Activated naive CD4-positive, alpha-beta T cell treated with anti-CD3 and anti-CD28 coated beads for 36 hours (primary cell): Measurements from ENCODE around the gene RERE. TPM values are rescaled to one million over a fixed set of nuclear protein-coding genes. Genes with fewer than 3 reads are reported as not detected.

Experiments used
- CTCF ChIA-PET: fragments of 350-600 bp; sonication (Branson Sonifier 250); formaldehyde crosslinking; loops from one replicate; lab custom pipeline; 2021; ENCODE audit warnings: antibody characterized with exemption; lab: Charles Lee
- DNase-seq: peaks from one replicate; pipeline ENCODE4 v3.0.0-alpha.2; 2020
- H3K27ac Mint-ChIP-seq: one replicate; pipeline ENCODE4 v1.8.0; 2021; ENCODE audit warnings: mild to moderate bottlenecking, mixed read lengths
- H3K27me3 Mint-ChIP-seq: one replicate; pipeline ENCODE4 v1.8.0; 2021; ENCODE audit warnings: low read depth, mixed read lengths
- H3K36me3 Mint-ChIP-seq: one replicate; pipeline ENCODE4 v1.8.0; 2021; ENCODE audit warnings: low read depth, mixed read lengths
- H3K4me1 Mint-ChIP-seq: one replicate; pipeline ENCODE4 v1.8.0; 2021; ENCODE audit warnings: low read depth, mixed read lengths
- H3K4me3 Mint-ChIP-seq: one replicate; pipeline ENCODE4 v1.8.0; 2021; ENCODE audit warnings: mild to moderate bottlenecking, moderate library complexity, mixed read lengths
- H3K9me3 Mint-ChIP-seq: one replicate; pipeline ENCODE4 v1.8.0; 2021; ENCODE audit warnings: mixed read lengths
- intact Hi-C: fragments of 100-400 bp; cut with micrococcal nuclease; formaldehyde crosslinking; loops from one replicate; pipeline ENCODE4 v1.15.1; 2023
- total RNA-seq, 2 experiments: library from RNA; stranded (reverse); gene quantifications; one replicate each; pipeline ENCODE4 v1.2.3, GENCODE V29; 2021

RERE gene
- 10 to 100 TPM; 46.4 to 47.6 TPM for total RNA-seq

DNA sequence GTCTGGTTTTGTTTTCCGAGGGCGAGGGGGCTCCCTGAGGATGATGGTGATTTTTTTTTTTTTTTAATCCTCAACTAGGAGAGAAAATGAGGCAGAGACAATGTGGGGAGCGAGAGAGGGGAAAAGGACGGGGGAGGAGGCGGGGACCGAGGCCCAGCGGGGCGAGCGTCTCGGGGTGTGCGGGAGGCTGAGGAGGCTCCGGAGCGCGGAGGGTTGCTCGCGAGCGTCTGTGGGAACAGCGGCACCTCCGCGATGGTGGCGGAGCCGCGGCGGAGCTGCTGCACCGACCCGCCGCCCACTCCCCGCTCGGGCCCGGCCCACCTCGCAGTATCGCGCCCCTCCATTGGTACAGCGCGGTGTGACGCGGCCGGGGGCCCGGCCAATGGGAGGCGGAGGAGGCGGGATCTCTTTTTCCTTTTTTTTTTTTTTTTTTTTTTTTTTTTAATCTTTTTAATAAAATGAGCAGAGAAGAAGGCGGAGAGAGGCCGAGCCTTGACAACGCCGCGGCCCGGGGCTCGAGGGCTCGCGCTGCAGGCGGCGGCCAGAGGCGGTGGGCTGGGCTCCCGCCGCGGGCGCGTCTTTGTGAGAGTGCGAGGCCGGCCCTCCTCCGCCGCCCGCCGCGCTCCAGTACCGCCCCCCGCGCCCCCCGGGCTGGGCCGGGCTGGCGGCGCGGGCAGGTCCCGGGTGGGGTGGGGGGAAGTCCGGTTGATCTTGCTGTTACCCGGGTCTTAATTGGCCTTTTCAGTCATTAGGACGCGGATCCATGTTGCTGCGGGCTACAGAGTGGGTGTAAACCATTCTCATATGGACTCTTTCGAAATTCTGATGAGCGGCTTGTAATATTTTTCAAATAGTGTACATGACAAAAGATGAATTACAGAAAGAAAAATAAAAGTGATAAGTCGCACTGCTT, at the start of gene RERE:
RERE (minus strand) TSS at position 229 of the 913 bp plus-strand sequence.
- no peaks in the 10 kb centered on the region for H3K9me3 Mint-ChIP-seq
- H3K4me3 Mint-ChIP-seq = peak within 1 kb of the TSS; percentile 86
- peak; percentile 94 for DNase-seq
- no peaks in the 10 kb centered on the region for H3K27me3 Mint-ChIP-seq
- peak within 1 kb of the TSS; percentile 93 for H3K27ac Mint-ChIP-seq
- H3K4me1 Mint-ChIP-seq = peaks cover 45% of the 10 kb centered on the region
- CTCF ChIA-PET = no interaction called here
- intact Hi-C loops = loop anchor here (5.0 to 10.0 kb wide), 5 partner anchors 155 to 1033 kb away; partner anchors contain the start of genes GPR157 and PER3
- peaks cover 6% of the 10 kb centered on the region for H3K36me3 Mint-ChIP-seq

DNA sequence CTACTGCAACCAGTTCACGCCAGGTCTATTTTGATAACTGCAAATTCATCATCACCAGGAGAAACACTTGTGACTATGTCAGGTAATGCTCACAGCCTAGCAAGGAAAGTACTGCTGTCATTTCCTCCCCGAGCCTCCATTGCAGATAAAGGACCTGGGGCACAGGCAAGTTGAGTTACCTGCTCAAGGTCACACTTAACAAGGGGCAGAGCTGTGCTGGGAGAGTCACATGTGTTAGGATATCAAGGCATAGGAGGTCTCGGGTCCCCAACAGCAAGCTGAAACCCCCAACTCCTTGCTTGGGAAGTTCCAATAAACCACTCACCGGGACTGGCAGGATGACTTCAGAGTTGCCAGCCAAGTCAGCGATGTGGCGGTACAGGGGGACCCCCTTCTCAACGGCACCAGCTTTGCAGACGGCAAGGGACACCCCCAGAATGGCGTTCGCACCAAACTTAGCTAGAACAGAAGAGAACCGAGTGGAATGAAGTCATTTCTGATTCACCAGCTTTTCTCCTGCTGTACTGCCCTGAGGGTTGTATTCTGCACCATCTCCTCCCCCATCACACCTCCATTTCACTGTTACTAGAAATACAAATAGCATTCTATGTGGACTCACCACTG, 49.5 kb upstream of the RERE start:
- peaks cover 73% of the 10 kb centered on the region for H3K4me1 Mint-ChIP-seq
- DNase-seq = peak; percentile 87

DNA sequence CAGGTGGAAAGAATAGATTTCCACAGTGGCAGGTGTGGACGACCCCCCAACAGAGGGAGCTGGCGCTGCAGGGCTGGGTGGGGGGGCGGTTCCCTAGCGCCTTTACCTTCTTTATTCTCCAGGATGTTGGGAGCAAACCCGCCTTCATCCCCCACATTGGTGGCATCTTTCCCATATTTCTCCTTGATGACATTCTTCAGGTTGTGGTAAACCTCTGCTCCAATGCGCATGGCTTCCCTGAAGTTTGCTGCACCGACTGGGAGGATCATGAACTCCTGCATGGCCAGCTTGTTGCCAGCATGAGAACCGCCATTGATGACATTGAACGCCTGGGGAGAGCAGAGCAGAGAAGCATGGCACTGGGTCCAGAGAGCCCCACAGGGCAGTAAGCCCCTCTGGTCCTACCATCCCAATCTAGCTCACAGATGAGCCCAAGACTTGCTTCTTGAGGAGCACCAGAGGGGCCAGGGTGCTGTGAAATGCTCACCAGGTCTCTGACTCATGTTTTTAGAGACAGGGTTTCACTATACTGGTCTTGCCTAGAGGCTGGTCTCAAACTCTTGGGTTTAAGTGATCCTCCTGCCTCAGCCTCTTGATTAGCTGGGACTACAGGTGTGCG, 48.8 kb upstream of the RERE start:
- no peaks in the 10 kb centered on the region for H3K27me3 Mint-ChIP-seq
- H3K9me3 Mint-ChIP-seq = no peaks in the 10 kb centered on the region
- H3K36me3 Mint-ChIP-seq = peaks cover 88% of the 10 kb centered on the region
- DNase-seq = no peak
- intact Hi-C loops = loop anchor here (1.0 kb wide), 1 partner anchor 9 kb away; no protein-coding TSS in a partner anchor
- H3K4me3 Mint-ChIP-seq = no peak overlapping the region
- CTCF ChIA-PET = interaction anchor here (1.3 to 10.9 kb wide), 2 partner anchors 10 to 17 kb away, joined by 5 to 101 read pairs; no protein-coding TSS in a partner anchor
- peak overlapping the region; percentile 96 for H3K27ac Mint-ChIP-seq
- peaks cover 67% of the 10 kb centered on the region for H3K4me1 Mint-ChIP-seq

More for the DNA sequence above, 49.5 kb upstream of the RERE start:
- Mint-ChIP-seq H3K27me3 (no peaks in the 10 kb centered on the region), H3K36me3 (peaks cover 89% of the 10 kb centered on the region), H3K27ac (peak overlapping the region; percentile 96), H3K4me3 (no peak overlapping the region), H3K9me3 (no peaks in the 10 kb centered on the region)
- intact Hi-C loops = loop anchor here (1.0 kb wide), 3 partner anchors 8 to 33 kb away; partner anchors contain the start of gene ENO1
- CTCF ChIA-PET = interaction anchor here (0.6 to 10.9 kb wide), 3 partner anchors 10 to 150 kb away, joined by 4 to 101 read pairs (median 5); no protein-coding TSS in a partner anchor

DNA sequence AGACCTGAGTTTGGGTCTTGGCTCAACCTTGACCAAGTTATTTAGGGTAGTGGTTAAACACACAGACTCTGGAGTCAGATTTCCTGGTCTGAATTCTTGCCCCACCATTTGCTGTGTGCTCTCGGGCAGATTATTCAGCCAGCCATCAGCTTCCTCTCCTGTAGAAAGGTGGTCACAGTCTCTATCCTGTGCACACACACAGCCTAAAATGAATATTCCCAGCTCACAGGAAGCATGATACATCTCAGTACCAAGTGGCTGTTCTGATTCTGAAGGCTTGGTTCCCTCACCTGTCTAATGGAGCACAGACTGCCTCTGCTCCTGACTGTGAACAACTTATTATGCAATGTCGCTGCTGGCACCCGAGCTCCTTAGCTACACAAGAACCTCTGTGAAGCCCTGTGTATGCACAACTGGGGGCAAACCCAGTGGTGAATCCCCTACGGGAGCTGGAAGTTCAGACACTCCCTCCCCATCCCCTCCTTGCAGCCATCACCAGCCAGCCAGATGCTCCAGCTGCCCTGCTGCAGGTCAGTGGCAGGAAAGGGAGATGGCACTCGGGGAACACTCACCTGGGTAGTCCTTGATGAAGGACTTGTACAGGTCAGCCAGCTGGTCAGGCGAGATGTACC, 47.4 kb upstream of the RERE start:
- Mint-ChIP-seq H3K4me3 (no peak overlapping the region), H3K27ac (peak overlapping the region; percentile 68), H3K36me3 (peaks cover 85% of the 10 kb centered on the region), H3K27me3 (no peaks in the 10 kb centered on the region), H3K9me3 (no peaks in the 10 kb centered on the region), H3K4me1 (peaks cover 57% of the 10 kb centered on the region)
- intact Hi-C loops = no loop called here
- CTCF ChIA-PET = interaction anchor here (10.9 kb wide), 1 partner anchor 15 kb away, joined by 101 read pairs; no protein-coding TSS in a partner anchor
- DNase-seq = no peak

DNA sequence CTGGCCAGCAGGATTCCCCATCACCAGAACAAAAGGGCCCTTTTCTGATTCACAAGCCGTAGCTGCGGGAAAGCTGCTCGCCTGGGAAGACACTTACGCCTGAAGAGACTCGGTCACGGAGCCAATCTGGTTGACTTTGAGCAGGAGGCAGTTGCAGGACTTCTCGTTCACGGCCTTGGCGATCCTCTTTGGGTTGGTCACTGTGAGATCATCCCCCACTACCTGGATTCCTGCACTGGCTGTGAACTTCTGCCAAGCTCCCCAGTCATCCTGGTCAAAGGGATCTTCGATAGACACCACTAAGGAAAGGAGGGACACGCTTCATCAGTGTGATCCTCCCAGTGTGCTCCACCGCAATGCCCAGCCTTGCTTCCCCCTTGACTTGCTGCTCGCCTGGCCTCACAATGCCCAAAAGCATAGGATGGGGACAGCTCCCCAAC, 46.4 kb upstream of the RERE start:
- no peak overlapping the region for H3K4me3 Mint-ChIP-seq
- CTCF ChIA-PET = interaction anchor here (1.1 to 10.9 kb wide), 3 partner anchors 14 to 44 kb away, joined by 3 to 101 read pairs (median 4); no protein-coding TSS in a partner anchor
- peaks cover 50% of the 10 kb centered on the region for H3K4me1 Mint-ChIP-seq
- DNase-seq = no peak
- intact Hi-C loops = no loop called here
- peak overlapping the region; percentile 63 for H3K27ac Mint-ChIP-seq
- no peaks in the 10 kb centered on the region for H3K9me3 Mint-ChIP-seq
- H3K36me3 Mint-ChIP-seq = peaks cover 81% of the 10 kb centered on the region
- H3K27me3 Mint-ChIP-seq = no peaks in the 10 kb centered on the region

DNA sequence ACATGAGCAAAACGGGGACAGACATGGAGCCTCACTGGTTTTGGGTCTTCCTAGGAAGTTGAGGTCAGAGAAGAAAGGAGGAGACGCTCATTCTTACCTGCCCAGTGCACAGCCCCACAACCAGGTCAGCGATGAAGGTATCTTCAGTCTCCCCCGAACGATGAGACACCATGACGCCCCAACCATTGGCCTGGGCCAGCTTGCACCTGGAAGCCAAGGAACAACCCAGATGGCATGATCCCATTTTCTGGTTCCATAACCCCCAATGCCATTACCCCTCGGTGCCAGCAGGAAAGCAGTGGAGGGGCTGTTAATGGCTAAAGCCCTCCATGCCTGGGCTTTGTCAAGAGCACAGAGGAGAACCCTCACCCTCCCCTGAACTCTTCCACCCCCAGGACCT, 45.7 kb upstream of the RERE start:
- no peaks in the 10 kb centered on the region for H3K9me3 Mint-ChIP-seq
- intact Hi-C loops = no loop called here
- H3K36me3 Mint-ChIP-seq = peaks cover 84% of the 10 kb centered on the region
- DNase-seq = no peak
- H3K27me3 Mint-ChIP-seq = no peaks in the 10 kb centered on the region
- H3K4me1 Mint-ChIP-seq = peaks cover 53% of the 10 kb centered on the region
- H3K27ac Mint-ChIP-seq = peak overlapping the region; percentile 63
- H3K4me3 Mint-ChIP-seq = no peak overlapping the region
- CTCF ChIA-PET = interaction anchor here (1.1 to 10.9 kb wide), 3 partner anchors 14 to 45 kb away, joined by 3 to 101 read pairs (median 4); no protein-coding TSS in a partner anchor

DNA sequence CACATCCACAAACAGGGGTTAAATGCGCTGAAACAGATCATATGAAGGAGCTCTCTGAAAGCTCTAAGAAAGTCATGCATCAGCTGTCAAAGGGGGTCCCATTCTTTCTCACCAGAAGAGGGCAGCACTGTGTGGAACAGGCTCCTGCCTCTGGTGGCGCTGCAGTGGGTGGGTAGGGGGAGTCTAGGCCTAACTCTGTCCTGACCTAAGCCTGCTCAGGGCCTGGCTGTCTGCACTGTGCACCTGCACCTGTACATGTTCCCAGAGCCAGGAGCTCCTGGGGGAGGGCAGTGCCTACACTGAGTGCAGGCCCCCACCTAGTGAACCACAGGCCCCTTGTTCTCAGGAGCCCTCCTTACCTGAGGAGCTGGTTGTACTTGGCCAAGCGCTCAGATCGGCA, 45.1 kb upstream of the RERE start:
- CTCF ChIA-PET = interaction anchor here (1.0 to 10.9 kb wide), 6 partner anchors 9 to 45 kb away, joined by 3 to 101 read pairs (median 4); no protein-coding TSS in a partner anchor
- Mint-ChIP-seq H3K27ac (peak overlapping the region; percentile 63), H3K4me3 (no peak overlapping the region), H3K4me1 (peaks cover 48% of the 10 kb centered on the region), H3K36me3 (peaks cover 79% of the 10 kb centered on the region), H3K9me3 (no peaks in the 10 kb centered on the region), H3K27me3 (no peaks in the 10 kb centered on the region)
- intact Hi-C loops = no loop called here
- DNase-seq = peak; percentile 49

DNA sequence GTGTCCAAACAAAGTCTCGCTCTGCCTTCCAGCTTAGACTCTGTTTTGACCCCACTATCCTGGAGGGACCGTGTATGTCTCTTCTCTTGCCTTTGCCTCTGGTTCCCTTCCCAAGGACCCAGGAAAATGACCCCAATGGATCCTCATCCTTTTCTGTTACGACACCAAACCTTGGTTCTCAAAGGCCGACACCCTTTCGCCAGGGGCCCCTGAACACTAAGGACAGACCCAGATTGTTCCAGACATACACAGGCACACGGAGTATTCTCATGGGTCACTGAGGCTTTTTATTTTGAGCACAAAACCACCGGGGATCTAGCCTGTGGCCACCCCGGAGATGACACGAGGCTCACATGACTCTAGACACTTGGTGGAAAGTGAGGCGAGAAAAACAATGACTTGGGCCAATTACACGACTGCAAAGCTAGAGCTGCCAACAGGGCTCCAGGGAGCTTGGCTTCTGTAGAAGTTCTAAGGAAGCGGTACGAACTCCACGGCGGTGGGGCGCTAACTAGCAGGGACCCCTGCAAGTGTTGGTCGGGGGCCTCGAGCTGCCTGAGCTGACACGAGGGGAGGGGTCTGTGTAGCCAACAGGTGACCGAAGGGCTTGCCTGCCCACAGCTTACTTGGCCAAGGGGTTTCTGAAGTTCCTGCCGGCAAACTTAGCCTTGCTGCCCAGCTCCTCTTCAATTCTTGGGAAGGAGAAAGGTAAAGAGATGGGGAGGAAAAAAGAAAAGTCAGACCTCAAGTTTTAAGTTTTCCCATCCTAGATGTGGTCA, 43.5 kb upstream of the RERE start:
- H3K4me3 Mint-ChIP-seq = no peak overlapping the region
- H3K36me3 Mint-ChIP-seq = peaks cover 67% of the 10 kb centered on the region
- CTCF ChIA-PET = interaction anchor here (0.5 to 10.9 kb wide), 6 partner anchors 11 to 279 kb away, joined by 3 to 101 read pairs (median 8); partner anchors contain the start of gene ENO1
- no peaks in the 10 kb centered on the region for H3K9me3 Mint-ChIP-seq
- H3K4me1 Mint-ChIP-seq = peaks cover 33% of the 10 kb centered on the region
- H3K27ac Mint-ChIP-seq = peak overlapping the region; percentile 21
- intact Hi-C loops = no loop called here
- no peaks in the 10 kb centered on the region for H3K27me3 Mint-ChIP-seq
- no peak for DNase-seq

DNA sequence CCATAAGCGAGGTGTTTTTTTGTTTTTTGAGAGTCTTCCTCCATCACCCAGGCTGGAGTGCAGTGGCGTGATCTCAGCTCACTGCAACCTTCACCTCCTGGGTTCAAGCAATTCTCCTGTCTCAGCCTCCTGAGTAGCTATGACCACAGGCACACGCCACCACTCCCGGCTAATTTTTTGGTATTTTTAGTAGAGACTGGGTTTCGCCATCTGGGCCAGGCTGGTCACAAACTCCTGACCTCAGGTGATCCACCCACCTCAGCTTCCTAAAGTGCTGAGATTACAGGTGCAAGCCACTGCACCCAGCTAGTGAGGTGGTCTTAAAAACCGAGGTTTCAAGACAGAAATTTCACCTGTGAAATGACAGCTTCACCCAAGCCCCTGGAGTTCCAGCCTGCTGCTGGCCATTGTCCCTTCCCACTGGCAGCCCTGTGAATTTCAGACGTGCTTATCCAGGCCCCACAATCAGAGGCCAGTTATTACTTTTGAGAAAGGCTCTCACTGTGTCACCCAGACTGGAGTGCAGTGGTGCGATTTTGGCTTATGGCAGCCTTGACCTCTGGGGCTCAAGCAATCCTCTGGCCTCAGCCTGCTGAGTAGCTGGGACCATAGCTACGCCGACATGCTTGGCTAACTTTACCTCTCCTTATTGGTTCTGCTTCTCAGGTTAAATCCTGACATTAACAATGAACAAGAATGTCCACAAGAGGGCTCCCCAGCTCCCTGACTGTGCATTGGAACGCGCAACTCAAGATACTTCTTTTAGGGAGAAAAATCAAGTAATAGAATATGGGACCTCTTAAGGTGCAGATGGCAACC, 41.7 kb upstream of the RERE start:
- H3K4me1 Mint-ChIP-seq = peaks cover 25% of the 10 kb centered on the region
- peak; percentile 78 for DNase-seq
- intact Hi-C loops = loop anchor here (1.0 to 5.0 kb wide), 4 partner anchors 20 to 146 kb away; partner anchors contain the start of gene ENO1
- H3K9me3 Mint-ChIP-seq = no peaks in the 10 kb centered on the region
- H3K27me3 Mint-ChIP-seq = no peaks in the 10 kb centered on the region
- H3K27ac Mint-ChIP-seq = peak overlapping the region; percentile 83
- CTCF ChIA-PET = interaction anchor here (0.7 to 10.9 kb wide), 11 partner anchors 10 to 146 kb away, joined by 3 to 101 read pairs (median 6); partner anchors contain the start of gene ENO1
- H3K4me3 Mint-ChIP-seq = no peak overlapping the region
- H3K36me3 Mint-ChIP-seq = peaks cover 52% of the 10 kb centered on the region

DNA sequence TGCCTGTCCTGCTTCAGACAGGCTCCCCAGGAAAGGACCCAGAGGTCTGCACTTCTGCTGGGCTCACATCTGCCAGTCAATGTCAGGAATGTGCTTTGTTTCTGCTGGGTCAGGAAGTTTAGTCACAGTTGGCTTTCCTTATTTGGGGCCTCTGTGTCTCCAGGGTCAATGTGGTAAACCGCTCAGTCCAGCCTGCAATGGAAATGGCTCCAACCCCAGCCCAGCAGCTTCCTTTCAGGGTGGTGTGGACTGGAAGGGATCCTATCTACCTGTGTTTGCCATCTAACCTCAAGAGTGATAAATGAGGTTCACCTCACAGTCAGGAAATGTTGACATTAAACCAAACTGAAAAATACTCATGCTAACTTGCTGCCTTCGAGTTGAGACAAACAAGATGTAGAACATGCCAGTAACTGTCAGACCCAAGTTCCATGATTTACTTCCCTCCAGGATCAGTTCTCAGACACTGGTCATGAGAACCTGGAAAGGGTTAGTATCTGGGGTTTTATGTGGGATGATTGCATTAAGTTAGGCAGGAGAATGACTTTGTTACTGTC, 40.8 kb upstream of the RERE start:
- CTCF ChIA-PET = interaction anchor here (1.1 to 10.9 kb wide), 4 partner anchors 9 to 147 kb away, joined by 3 to 101 read pairs (median 6); no protein-coding TSS in a partner anchor
- peak overlapping the region; percentile 83 for H3K27ac Mint-ChIP-seq
- no peaks in the 10 kb centered on the region for H3K9me3 Mint-ChIP-seq
- H3K4me3 Mint-ChIP-seq = no peak overlapping the region
- DNase-seq = no peak
- H3K4me1 Mint-ChIP-seq = peaks cover 18% of the 10 kb centered on the region
- H3K36me3 Mint-ChIP-seq = peaks cover 43% of the 10 kb centered on the region
- intact Hi-C loops = loop anchor here (2.0 to 5.0 kb wide), 2 partner anchors 21 to 129 kb away; partner anchors contain the start of gene ENO1
- H3K27me3 Mint-ChIP-seq = no peaks in the 10 kb centered on the region
